Astrocyte (in vitro differentiated cells and primary cell): ENCODE measurements around the gene IFNA1.

Source experiments
- CTCF ChIP-seq: IDR thresholded peaks from 2 replicates; pipeline ENCODE4 v1.5.1; 2011; ENCODE audit warnings: low read depth, mild to moderate bottlenecking, inconsistent platforms, low read length, moderate library complexity; ENCODE audit not compliant: insufficient read depth
- EZH2 ChIP-seq: IDR thresholded peaks from 2 replicates; pipeline ENCODE4 v1.6.1; 2012; ENCODE audit warnings: mild to moderate bottlenecking, low read length, inconsistent platforms; ENCODE audit not compliant: insufficient read depth

GRCh38 chr9:21481470-21482056, 41.3 kb downstream of the IFNA1 start:
- no peak for TF ChIP-seq CTCF
- no peak for TF ChIP-seq EZH2
